DOHH2 (cell line): ENCODE measurements around the gene NUDT12.

Source experiments
- CTCF ChIP-seq: fragments of 200-600 bp; sonication (generic); IDR thresholded peaks from one replicate; pipeline ENCODE4 v1.5.1; 2014; ENCODE audit warnings: antibody characterized with exemption, mild to moderate bottlenecking, low read depth, low read length; ENCODE audit not compliant: poor library complexity, severe bottlenecking
- EZH2phosphoT487 ChIP-seq: fragments of 200-600 bp; sonication (generic); IDR thresholded peaks from 2 replicates; pipeline ENCODE4 v1.6.1; 2017; ENCODE audit warnings: borderline replicate concordance, mild to moderate bottlenecking, antibody characterized with exemption, low read length, moderate library complexity, mixed read lengths

DNA sequence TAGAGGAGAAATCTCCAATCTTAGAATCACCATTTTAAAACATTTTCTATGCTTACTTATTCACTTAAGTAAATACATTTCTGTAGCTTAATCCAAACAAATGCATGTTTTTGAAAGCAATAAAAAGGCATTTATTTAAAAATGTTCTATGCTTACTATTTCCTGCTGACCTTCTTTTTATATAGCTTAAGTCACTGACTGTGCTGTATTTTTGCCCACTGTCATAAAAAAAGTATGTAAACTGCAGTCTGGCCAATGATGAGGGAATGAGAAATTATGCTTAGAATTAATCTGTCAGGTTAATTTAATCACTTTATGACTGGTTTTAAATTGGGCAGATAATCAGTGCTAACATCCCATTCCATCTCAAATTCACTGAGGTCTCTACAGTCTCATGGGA lies 20.1 kb downstream of the NUDT12 start:
- TF ChIP-seq CTCF = no peak
- TF ChIP-seq EZH2phosphoT487 = no peak
